T follicular helper cell (primary cell): ENCODE data around the gene RASA4B.

Experiments
- DNase-seq: peaks from one replicate; pipeline ENCODE4 v3.0.0-alpha.2; 2020; ENCODE audit warnings: low read depth

Gene RASA4B

DNA sequence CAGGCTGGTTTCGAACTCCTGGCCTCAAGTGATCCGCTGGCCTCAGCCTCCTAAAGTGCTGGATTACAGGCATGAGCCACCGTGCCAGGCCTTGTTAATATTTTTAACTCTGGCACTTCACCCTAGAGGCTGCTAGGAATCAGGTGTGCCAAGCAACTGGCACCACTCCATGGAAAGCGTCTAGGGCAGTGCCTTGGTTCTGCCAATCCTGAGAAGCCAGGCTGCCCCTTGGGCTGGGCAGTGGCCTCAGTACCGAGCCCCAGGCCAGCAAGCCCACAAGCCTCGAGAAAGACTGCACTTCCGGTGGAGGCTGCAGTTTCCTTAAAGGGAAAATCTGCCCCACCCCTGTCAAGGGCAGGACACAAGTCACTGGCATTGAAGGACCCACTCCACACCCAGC is 64.3 kb downstream of the RASA4B start:
- no peak for DNase-seq

DNA sequence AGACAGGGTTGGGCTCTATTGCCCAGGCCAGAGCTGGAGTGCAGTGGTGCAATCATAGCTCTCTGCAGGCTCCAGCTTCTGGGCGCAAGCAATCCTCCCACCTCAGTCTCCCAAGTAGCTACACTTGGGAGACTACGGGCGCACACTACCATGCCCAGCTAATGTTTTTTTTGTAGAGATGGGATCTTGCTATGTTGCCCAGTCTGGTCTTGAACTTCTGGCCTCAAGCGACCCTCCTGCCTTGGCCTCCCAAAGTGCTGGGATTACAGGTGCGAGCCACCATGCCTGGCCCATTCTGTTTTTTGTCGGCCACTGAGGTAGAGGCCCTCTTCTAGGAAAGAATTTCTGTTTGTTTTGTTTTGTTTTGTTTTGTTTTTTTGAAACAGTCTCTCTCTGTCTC is 65.1 kb downstream of the RASA4B start:
- DNase-seq, result no peak

DNA sequence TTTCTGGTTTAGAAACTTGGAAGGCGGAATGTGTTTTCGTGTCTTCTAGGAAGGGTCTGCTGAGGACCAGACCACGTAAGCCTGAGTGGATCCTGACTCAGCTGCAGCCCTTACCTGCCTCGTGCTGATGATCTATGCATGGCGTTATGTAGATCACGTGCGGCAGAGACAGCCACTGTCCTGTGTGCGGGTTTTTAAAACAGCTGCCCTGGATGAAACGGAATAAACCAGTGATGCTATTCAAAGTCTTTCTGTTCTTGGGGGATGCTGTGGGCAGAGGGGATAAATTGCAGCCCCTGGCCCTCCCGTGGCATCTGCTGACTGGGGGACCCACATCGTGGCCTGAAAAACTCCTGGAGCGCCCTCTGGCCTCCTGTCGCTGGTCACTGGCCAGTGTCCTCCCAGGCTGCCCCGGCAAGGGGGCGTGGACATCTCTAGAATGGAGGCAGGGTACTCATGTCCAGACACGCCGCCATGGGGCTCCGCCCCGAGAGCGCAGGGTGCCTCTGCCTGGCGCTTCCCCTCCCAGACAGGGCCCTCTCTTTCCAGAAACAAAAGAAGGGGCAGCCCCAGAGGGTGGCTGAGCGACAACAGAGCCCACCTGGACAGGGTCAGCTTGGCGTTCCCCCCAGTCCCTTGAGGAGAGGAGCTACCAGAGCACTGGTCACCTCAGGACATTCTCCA is 66.1 kb downstream of the RASA4B start:
- DNase-seq, result no peak

DNA sequence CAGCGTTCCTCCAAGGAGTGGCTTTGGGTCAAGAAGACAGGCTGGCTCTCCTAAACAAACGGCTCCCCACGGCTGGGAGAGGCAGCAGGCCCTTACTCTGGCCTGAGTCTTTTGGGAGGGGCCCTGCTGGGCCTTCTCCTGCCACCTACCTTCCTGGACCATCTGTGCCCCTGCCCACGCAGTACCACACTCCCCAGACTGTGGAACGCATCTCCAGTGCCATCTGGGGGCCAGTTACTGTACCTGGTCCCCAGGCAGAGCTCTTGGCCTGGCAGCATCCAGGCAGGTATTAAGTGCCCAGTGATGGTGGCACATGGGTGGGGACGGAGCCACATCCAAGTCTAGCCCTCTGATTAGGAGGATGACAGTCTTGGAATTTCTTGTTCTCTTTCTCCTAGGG is 67.3 kb downstream of the RASA4B start:
- peak; percentile 39 for DNase-seq

DNA sequence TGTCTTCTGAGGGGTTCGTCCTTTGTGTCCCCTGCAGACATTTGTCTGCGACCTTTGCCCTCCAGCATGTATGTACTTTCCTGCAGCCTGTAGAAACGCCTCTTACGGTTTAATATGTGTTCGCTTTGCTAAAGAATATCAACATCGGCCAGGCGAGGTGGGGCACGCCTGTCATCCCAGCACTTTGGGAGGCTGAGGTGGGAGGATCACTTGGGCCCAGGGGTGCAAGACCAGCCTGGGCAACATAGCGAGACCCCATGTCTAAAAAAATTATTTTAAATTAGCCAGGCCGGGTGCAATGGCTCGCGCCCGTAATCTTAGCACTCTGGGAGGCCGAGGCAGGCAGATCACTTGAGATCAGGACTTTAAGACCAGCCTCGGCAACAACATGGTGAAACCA is 68.4 kb downstream of the RASA4B start:
- DNase-seq, result no peak

DNA sequence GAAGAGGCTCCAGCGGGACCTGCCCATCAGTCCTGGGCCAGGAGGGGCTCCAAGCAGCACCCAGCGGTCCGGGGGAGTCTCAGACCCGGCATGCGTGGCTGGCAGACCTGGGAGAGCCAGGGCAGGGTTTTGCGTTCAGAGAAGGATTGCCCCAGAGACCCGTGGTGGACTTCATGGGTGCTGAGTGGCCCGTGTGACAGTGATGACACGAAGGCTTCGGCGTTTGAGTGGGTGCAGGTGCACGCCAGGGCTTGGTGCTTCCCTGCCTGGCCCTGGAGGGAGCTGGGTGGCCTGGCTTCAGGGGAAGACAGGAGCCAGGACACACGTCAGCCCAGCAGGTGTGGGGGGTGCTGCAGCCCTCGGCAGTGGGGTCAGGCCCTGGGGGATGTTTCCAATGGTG is 70.3 kb downstream of the RASA4B start:
- no peak for DNase-seq

DNA sequence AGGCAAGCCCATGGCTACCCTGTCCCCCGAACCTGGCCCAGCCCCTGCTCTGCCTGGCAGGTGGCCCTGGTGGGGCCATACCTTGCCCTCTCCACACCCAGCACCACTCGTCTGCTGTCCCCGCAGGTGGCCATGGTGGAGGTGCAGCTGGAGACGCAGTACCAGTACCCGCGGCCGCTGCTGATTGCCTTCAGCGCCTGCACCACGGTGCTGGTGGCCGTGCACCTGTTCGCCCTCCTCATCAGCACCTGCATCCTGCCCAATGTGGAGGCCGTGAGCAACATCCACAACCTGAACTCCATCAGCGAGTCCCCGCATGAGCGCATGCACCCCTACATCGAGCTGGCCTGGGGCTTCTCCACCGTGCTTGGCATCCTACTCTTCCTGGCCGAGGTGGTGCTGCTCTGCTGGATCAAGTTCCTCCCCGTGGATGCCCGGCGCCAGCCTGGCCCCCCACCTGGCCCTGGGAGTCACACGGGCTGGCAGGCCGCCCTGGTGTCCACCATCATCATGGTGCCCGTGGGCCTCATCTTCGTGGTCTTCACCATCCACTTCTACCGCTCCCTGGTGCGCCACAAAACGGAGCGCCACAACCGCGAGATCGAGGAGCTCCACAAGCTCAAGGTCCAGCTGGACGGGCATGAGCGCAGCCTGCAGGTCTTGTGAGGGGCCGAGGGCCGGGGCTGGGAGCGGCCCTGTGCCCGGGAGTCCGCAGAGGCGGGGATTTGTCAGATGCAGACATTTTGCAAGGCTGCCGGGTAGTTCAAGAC is 71.0 kb downstream of the RASA4B start:
- DNase-seq, result no peak

DNA sequence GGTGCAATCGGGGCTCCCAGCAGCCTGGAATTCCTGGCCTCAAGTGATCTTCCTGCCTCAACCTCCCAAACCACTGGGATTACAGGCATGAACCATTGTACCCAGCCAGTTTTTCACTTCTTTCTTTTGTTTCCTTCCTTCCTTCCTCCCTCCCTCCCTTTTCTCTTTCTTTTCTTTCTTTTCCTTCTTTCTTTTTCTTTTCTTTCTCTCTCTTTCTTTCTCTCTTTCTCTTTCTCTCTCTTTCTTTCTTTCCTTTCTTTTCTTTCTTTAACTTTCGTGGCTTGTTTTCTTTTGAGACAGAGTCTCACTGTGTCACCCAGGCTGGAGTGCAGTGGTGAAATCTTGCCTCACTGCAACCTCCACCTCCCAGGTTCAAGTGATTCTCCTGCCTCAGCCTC is 71.9 kb downstream of the RASA4B start:
- DNase-seq, result no peak

DNA sequence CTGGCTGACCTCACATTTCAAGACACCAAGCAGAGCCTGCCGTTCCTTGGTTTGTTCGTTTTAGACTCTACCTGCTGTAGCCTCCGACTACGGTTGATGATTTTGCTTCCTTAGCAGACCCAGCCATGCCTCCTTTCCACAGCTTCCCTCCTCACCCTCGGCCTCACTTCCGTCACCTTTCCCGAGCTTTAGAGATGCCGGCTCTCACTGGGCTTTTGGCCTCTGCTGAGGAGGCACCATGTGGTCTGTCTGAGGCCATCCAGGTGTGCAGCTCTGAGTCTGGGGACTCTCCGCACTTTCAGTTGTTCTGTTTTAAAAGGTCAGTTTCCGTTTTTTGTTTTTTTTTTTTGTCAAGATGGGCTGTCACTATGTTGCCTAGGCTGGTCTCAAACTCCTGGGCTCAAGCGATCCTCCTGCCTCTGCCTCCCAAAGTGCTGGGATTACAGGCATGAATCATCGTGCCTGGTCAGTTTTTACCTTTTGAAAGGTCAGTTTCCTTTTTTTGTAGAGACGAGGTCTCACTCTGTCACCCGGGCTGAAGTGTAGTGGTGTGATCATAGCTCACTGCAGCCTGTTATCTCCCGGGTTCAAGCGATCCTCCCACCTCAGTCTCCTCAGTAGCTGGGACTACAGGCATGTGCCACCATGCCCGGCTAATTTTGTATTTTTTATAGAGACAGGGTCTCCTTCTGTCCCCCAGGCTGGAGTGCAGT is 72.5 kb downstream of the RASA4B start:
- no peak for DNase-seq

DNA sequence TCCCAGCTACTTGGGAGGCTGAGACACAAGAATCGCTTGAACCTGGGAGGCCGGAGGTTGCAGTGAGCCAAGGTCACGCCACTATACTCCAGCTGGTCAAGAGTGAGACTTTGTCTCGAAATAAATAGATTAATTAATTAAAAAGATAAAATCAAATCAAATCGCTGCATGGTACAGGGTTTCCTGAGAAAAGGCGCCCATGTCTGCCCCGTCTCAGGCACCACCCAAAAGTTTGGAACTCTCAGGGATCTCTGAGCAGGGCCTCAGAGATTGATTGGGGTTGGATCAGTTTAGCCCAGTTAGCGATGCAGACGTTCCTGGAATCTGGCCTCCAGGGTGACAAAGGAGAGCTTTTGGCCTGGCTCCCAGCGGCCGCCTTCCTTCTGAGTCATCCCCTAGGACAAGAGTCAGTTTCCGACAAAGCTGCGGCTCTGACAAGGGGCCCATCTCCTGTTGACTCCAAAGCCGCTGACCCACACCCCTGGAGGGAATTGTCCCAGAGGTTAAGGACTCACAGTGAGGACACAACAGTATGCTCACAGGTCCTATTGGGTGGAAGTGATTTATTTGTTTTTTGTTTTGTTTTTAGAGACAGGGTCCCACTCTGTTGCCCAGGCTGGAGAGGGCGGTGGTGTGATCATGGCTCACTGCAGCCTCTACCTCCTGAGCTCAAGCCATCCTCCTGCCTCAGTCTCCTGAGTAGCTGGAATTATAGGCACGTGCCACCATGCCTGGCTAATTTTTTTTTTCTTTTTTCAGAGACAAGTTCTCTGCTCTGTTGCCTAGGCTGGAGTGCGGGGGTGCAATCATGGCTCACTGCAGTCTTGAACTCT is 77.4 kb downstream of the RASA4B start:
- DNase-seq, result no peak

DNA sequence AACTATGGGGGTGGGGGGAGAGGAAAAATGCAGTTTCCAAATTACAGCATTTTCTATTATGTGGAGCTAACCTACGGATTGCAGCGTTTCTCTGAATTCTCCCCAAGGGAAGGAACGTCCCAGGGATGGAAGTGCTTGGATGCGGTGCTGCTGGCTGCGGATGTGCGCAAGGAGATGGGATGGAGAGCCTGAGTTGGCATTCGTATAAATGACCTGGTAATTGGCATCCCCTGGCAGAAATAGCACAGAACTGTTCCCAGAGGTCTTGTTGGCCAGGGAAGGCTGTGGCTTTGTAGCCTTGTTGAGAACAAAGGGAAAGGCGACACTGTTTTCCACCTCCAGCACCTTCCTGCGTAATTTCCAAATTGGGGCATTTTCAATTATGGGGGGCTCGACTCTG is 81.5 kb downstream of the RASA4B start:
- no peak for DNase-seq

DNA sequence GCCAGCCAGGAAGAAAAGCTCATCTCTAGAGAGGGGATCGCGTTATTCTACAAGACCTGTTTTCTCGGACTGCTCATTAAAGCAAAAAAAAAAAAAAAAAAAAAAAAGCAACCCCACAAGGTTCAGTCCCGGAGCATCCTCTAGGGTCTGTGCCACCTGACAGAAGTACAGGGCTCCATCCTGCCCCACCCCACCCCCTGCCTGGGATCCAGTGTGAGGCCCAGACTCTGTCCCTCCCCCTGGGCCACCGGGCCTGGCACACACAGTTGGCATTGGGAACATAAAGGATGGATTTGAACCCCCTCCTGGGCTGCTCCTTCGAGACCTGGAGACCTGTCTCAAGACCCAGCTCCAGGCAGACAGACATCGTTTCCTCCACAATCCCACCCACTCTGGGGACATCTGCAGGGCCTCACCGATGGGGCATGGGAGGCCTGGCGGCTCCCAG is 83.5 kb downstream of the RASA4B start:
- no peak for DNase-seq

DNA sequence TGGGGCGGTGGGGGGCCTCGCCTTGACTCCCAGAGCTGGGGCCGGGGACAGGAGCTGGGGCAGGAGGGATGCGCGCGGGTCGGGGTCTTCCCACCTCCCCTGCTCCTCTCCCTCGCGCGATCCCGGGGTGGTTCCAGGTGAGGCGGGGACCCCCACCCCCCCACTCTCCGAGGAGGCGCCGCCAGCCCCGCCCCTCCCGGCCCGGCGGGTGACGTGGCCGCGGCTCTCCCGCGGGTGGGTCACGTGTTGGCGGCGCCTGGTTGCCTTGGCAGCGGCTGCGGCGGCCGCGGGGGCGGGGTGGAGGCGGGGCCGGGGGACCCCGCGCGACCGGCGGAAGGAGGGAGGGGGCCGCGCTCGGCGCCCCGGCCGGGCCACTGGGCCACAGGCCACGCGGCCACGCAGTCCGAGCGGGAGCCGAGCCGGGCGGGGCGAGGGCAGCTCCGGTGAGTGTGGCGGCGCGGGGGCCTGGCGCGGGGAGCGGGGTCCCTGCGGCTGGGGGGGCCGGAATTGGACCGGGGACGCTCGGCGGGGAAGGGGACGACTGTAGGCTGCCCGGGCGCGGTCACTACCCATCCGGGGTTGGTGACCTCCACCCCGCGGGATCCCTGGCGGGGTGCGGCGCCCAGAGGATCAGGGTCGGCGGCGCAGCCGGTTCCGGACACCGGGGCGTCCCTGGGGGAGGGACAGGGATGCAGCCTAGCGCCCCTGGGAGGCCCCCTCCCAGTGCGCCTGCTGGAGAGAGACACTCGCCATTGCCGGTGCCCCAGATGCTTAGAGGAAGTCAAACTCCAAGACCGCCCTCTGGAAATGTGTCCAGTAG is 84.1 kb downstream of the RASA4B start, which contains the start of gene ORAI2:
ORAI2 (plus strand) TSS at position 357 of the 820 bp plus-strand sequence. CDS start 5,382 bp downstream, outside the sequence.
- DNase-seq, result peak; percentile 83
